HG02870 (cell line): ENCODE data around the gene RPL18.
"Not testable (repeated sequence)": the region's sequence is repeated elsewhere in the genome, so short reads cannot be mapped to it uniquely, and the experiment has no call there.

Experiments
- ATAC-seq: cut with Tn5 transposase; IDR thresholded peaks from one replicate; pipeline ENCODE4 v1.9.1; 2021; ENCODE audit warnings: mild to moderate bottlenecking, moderate library complexity; ENCODE audit not compliant: unreplicated experiment

RPL18 gene

GRCh38 chr19:48618916-48619691, at the start of gene RPL18, which contains the start of gene SPHK2:
Gene RPL18, minus strand, starts transcription at chr19:48619178. Its CDS starts 35 bp downstream, at chr19:48619143.
Gene SPHK2, plus strand, starts transcription at chr19:48619506. Its CDS starts 1,009 bp downstream, at chr19:48620515.
- ATAC-seq, result peak; percentile 80

- no peak for ATAC-seq
Observed at GRCh38 chr19:48668761-48669160, 49.8 kb upstream of the RPL18 start.

GRCh38 chr19:48668332-48668731, 49.4 kb upstream of the RPL18 start:
- ATAC-seq, result no peak

GRCh38 chr19:48665786-48666185, 46.8 kb upstream of the RPL18 start:
- no peak for ATAC-seq

GRCh38 chr19:48664476-48664875, 45.5 kb upstream of the RPL18 start:
- ATAC-seq, result no peak

GRCh38 chr19:48663667-48664066, 44.7 kb upstream of the RPL18 start:
- no peak for ATAC-seq

- no peak for ATAC-seq
Observed at GRCh38 chr19:48661711-48662090, 42.7 kb upstream of the RPL18 start.

GRCh38 chr19:48660852-48661710, 42.1 kb upstream of the RPL18 start:
- ATAC-seq, result peak; percentile 82

- no peak for ATAC-seq
Observed at GRCh38 chr19:48659768-48660167, 40.8 kb upstream of the RPL18 start.

GRCh38 chr19:48658483-48658882, 39.5 kb upstream of the RPL18 start:
- ATAC-seq, result no peak

GRCh38 chr19:48657828-48658227, 38.9 kb upstream of the RPL18 start:
- ATAC-seq, result not testable (repeated sequence)

GRCh38 chr19:48656840-48657474, 38.0 kb upstream of the RPL18 start:
- no peak for ATAC-seq

GRCh38 chr19:48654299-48655059, 35.5 kb upstream of the RPL18 start:
- ATAC-seq, result no peak

- no peak for ATAC-seq
Observed at GRCh38 chr19:48651683-48652048, 32.7 kb upstream of the RPL18 start.

GRCh38 chr19:48650974-48651682, 32.1 kb upstream of the RPL18 start:
- ATAC-seq, result no peak

- ATAC-seq, result no peak
Observed at GRCh38 chr19:48648134-48648533, 29.2 kb upstream of the RPL18 start.

GRCh38 chr19:48646722-48647216, 27.8 kb upstream of the RPL18 start:
- no peak for ATAC-seq

GRCh38 chr19:48646001-48646721, 27.2 kb upstream of the RPL18 start, which contains the start of gene CA11:
Gene CA11, minus strand, starts transcription at chr19:48646187. Its CDS starts 555 bp downstream, at chr19:48645632.
- ATAC-seq, result peak; percentile 71

- ATAC-seq, result no peak
Observed at GRCh38 chr19:48645620-48646000, 26.6 kb upstream of the RPL18 start.
